NCI-H446 (cell line): ENCODE data around the gene ZNF276.
A peak's percentile ranks its signal among the peaks of the same experiment; 100 is the strongest.

Source experiments
- DNase-seq, 2 experiments: peaks; one replicate each; lab custom pipeline; 2025; lab: John Stamatoyannopoulos, UW

ZNF276 gene

DNA sequence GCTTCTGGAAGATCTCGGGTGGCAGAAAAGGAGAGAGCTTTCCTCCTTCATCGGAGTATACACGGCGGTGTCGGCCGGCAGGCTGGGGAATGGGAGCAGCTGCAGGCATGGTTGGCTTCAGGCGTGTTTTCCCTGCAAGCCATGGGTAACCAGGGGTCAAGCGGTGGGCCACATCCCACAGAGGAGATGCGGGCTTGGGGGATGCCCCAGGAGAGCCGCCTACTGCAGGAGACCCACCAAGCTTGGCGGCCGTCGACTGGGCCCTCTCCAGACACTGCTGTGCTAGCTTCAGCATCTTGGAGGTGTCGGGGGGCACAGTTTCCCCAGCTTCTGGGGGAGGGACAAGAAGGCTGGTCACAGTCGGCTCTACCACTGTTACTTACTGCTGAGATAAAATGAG lies 4.8 kb upstream of the ZNF276 start:
- DNase-seq, result no peak

GRCh38 chr16:89716916-89717687 lies 4.2 kb upstream of the ZNF276 start:
- no peak for DNase-seq

DNA sequence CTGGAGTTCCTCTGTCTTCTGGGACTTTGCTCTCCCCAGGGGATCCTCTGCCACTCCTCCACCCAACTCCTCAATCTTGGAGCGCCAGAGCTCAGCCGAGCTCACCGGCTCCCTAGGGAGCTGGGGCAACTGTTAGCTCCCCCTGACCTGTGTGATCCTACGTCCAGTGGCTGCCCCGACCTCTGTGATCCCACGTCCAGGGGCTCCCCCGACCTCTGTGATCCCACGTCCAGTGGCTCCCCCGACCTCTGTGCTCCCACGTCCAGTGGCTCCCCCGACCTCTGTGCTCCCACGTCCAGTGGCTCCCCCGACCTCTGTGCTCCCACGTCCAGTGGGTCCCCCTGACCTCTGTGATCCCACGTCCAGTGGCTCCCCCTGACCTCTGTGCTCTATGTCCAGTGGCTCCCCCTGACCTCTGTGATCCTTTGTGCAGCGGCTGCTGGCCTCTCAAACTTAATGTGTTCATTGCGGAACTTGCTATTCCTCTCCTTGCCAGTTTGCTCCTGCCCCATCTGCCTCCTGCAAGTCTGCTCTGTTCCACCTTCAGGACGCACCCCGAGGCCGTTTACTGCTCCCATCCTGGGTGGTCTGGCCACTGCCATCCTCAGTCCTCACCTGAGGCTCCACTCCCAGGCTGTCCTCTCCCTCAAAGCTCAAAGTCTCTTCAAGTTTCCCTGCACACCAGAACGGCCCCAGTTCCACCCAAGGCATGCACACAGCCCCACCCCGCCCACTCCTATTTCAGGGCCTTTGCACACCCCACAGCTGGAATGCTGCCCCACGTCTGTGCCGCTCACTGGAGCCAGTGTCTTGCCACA lies 3.4 kb upstream of the ZNF276 start:
- DNase-seq, result no peak

DNA sequence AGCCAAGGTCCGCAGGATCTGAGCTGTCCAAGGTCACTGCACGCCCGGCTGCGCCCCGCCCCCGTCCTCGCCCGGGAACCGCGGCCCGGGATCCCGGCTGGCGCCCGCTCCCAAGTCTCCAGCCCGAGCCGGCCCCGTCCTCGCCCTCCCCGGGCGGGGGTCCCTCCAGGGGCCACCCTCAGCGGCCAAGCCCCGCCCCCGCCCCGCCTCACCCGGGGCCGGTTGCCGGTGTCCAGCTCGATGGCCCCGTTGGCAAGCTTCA lies 855 bp upstream of the ZNF276 start:
- no peak for DNase-seq

DNA sequence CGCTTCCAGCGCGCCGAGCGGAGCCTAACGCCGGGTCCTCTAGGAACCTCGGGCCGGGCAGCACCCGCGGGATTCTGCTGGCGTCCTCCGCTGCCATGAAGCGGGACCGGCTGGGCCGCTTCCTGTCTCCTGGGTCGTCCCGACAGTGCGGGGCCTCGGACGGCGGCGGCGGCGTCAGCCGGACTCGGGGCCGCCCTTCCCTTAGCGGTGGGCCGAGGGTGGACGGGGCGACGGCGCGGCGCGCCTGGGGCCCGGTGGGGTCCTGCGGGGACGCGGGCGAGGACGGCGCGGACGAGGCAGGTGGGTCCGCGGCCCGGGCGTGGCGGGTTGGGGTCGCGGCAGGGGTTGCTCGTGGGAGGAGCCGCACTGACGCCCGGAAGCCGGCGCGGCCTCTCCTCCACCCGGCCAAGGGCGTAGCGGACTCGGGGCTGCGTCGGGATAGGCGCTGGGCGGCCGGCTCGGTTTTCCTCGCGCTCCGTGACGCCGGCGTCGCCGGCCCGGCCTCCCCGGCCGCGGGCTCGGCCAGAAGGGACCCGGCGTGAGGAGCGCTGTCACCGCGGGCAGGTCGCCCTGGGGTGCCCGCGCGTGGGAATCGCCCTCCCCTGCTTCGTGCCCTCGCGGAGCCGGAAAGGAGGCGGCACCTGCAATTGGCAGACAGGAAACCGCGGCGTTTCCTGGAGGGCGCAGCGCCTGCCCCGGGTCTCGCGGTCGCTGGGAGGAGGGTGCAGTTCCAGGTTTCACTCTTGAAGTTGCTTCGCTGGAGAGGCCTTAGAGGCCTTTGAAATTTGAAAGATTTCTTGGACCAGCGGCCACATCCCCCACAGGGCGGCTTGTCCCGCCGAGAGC lies 432 bp downstream of the ZNF276 start:
- DNase-seq, result peak; percentile 25 to 34

- peak in 1 of 2 experiments; percentile 25 for DNase-seq
These were observed 1.3 kb downstream of the ZNF276 start for GRCh38 chr16:89722392-89723278.

DNA sequence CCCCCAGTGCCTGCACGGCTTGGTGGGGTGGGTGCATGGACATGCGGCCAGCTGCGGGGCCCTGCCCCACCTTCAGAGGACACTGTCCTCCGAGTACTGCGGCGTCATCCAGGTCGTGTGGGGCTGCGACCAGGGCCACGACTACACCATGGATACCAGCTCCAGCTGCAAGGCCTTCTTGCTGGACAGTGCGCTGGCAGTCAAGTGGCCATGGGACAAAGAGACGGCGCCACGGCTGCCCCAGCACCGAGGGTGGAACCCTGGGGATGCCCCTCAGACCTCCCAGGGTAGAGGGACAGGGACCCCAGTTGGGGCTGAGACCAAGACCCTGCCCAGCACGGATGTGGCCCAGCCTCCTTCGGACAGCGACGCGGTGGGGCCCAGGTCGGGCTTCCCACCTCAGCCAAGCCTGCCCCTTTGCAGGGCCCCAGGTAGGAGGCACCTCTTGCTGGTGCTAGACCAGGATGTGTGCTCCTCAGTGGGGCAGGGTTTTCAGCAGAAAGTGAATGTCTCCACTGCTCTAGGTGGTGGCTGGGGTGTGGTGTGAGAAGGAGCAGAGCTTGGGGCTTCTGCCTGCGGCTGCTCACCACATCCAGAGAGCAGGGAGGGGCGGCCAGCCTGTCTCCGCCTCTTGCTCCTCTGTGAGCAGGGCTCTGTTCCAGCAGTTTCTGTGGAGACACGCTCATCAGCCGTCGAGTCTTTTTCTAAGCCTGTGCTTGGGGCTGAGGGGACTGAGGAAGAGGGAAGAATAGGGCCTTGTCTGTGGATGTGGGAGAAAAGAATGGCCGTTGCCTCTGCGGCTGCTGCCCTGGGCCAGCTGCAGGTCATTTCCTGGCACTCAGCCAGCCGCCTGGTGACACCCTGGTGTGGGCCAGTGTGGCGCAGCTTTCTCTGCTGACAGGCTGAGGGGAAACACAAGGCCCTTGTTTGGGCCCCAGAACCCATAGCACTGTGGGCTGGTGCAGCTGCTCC lies 2.2 kb downstream of the ZNF276 start:
- peak in 1 of 2 experiments; percentile 33 for DNase-seq

GRCh38 chr16:89727406-89728120 lies 6.2 kb downstream of the ZNF276 start:
- no peak for DNase-seq

- DNase-seq, result no peak
These were observed 8.0 kb downstream of the ZNF276 start for GRCh38 chr16:89729293-89729692.

- no peak for DNase-seq
These were observed 8.7 kb downstream of the ZNF276 start for GRCh38 chr16:89729863-89730593.

DNA sequence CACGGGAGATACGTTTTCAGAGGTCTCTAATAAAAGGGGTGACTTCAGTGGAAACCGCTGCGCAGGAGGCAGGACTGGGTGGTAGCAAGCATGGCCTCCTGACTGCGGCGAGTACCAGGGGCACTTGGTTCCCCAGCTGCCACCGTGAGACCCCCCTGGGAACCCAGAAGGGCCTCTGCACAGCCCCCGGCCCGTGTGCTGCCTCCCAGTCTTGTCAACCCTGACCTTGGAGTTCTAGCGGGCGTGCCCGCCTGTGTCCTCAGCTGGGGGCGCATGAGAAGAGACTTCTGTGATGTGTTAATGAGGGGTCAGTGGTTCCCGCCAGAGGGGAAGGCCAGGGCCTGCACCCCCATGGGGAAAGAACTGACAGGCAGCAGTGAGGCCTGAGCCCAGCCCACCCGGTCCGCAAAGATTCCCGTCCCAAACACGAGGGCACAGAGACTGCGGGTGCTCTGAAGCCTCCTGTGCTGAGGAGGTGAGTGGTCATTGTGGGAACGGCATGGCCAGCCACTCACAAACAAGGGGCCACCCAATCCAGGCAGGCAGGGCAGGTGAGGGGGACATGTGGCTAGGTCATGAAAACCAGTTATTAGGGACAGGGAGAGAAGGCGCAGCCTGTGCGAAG lies 9.4 kb downstream of the ZNF276 start:
- no peak for DNase-seq

GRCh38 chr16:89732142-89732917 lies 11.0 kb downstream of the ZNF276 start:
- no peak for DNase-seq

- no peak for DNase-seq
These were observed 11.5 kb downstream of the ZNF276 start for GRCh38 chr16:89732918-89733242.

DNA sequence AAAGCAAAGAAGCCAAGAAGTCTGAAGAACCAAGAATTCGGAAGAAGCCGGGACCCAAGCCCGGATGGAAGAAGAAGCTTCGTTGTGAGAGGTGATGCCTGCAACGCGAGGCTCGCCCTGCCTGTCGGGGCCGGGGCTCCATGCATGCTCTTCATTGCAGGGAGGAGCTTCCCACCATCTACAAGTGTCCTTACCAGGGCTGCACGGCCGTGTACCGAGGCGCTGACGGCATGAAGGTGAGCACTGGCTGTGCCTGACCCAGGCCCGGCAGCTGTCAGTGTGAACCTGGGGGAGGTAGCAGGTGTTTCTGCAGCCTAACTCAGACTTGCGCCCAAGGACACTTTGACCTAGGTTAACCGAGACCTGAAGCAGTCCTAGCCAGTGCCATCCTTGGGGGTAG lies 12.0 kb downstream of the ZNF276 start:
- DNase-seq, result no peak

- DNase-seq, result no peak
These were observed 12.5 kb downstream of the ZNF276 start for GRCh38 chr16:89733792-89734191.

GRCh38 chr16:89736554-89736953 lies 15.2 kb downstream of the ZNF276 start:
- DNase-seq, result no peak

- no peak for DNase-seq
These were observed 16.2 kb downstream of the ZNF276 start for GRCh38 chr16:89737341-89738071.
